HFF-Myc (cell line): Measurements from ENCODE around the gene ZNF107.
"Not testable (repeated sequence)": the region's sequence is repeated elsewhere in the genome, so short reads cannot be mapped to it uniquely, and the experiment has no call there.

Experiments used
- DNase-seq: peaks from one replicate; pipeline ENCODE4 v3.0.0-alpha.2; 2011; ENCODE audit warnings: low read depth; ENCODE audit errors: extremely low read depth
- H3K4me3 ChIP-seq: replicated peaks from 2 replicates; pipeline ENCODE4 v1.5.1; 2011; ENCODE audit warnings: low read depth, mild to moderate bottlenecking, control low read depth, low read length
- CTCF ChIP-seq: IDR thresholded peaks from 2 replicates; pipeline ENCODE4 v1.5.1; 2012; ENCODE audit warnings: mild to moderate bottlenecking, low read depth, low read length, control low read depth; ENCODE audit errors: missing control alignments

ZNF107 gene

GRCh38 chr7:64729089-64729848 lies 63.3 kb downstream of the ZNF107 start:
- TF ChIP-seq CTCF: no peak
- no peak for DNase-seq

DNA sequence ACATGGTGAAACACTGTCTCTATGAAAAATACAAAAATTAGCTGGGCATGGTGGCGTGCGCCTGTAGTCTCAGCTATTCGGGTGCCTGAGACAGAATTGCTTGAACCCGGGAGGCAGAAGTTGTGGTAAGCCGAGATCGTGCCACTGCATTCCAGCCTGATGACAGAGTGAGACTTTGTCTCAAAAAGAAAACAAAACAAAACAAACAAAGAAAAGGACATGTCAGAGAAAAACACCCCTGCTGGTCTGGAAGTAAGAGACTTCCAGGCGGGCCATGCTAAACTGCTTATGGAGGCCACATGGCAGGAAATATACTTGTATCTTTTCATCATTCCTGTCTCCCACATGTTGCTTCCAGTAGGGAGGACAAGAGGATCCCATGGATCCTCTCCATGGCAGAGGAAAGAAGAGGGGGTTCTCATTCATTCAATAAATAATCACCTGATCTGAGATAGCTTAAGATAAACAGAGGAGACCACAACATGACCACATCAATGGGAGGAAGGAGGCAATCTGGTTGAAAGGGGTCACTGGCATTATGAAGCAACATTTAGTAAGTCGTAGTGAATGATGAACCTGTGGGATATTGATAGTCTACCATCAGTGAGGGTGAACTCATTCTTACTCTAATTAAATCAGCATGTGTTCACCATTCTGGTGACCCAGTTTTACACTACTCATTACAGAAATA lies 67.8 kb downstream of the ZNF107 start:
- DNase-seq: no peak
- TF ChIP-seq CTCF: no peak
- no peak overlapping the region for H3K4me3 ChIP-seq

More at GRCh38 chr7:64729089-64729848, 63.3 kb downstream of the ZNF107 start:
- no peak overlapping the region for H3K4me3 ChIP-seq

- H3K4me3 ChIP-seq: no peak overlapping the region
- no peak for TF ChIP-seq CTCF
- no peak for DNase-seq
Measured at GRCh38 chr7:64736575-64736974, 70.6 kb downstream of the ZNF107 start.

- DNase-seq, H3K4me3 ChIP-seq: not testable (repeated sequence)
Measured at GRCh38 chr7:64738403-64738802, 72.5 kb downstream of the ZNF107 start.

- DNase-seq, H3K4me3 ChIP-seq: not testable (repeated sequence)
Measured at GRCh38 chr7:64738953-64739352, 73.0 kb downstream of the ZNF107 start.

- H3K4me3 ChIP-seq: no peak overlapping the region
- DNase-seq: no peak
- TF ChIP-seq CTCF: no peak
Measured at GRCh38 chr7:64744680-64745079, 78.7 kb downstream of the ZNF107 start.

DNA sequence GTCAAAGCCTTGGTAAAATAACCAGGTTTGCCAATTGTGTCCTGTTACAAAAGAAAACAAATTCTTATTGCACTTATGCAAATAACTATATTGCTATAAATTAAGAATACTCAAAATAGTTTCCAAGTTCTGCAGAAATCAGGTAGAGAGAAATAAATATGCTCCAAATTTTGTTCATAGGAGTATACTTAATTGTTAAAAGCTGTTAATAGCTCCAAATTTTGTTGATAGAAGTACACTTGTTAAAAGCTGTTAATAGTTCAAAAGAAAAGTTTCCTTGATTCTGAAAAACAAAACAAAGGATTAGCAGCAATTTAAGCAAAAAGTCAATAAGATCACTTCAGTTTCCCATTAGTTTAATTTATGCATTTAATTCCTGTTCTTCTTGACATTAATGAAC lies 81.9 kb downstream of the ZNF107 start:
- H3K4me3 ChIP-seq: no peak overlapping the region
- DNase-seq: no peak
- TF ChIP-seq CTCF: no peak

GRCh38 chr7:64753032-64753431 lies 87.1 kb downstream of the ZNF107 start:
- TF ChIP-seq CTCF: no peak
- no peak for DNase-seq
- H3K4me3 ChIP-seq: no peak overlapping the region
